HG03432 (cell line): ENCODE data around the gene ANKRD13C.

ENCODE experiments used
- ATAC-seq: cut with Tn5 transposase; IDR thresholded peaks from one replicate; pipeline ENCODE4 v1.9.1; 2021; ENCODE audit warnings: mild to moderate bottlenecking, moderate library complexity; ENCODE audit not compliant: unreplicated experiment

The ANKRD13C gene

GRCh38 chr1:70299472-70299871 lies 55.0 kb downstream of the ANKRD13C start:
- no peak for ATAC-seq

GRCh38 chr1:70295749-70296148 lies 58.8 kb downstream of the ANKRD13C start:
- no peak for ATAC-seq

GRCh38 chr1:70293186-70293843 lies 61.2 kb downstream of the ANKRD13C start:
- no peak for ATAC-seq

- ATAC-seq = no peak
Observed at GRCh38 chr1:70290218-70290617, 64.3 kb downstream of the ANKRD13C start.

- ATAC-seq = no peak
Observed at GRCh38 chr1:70288166-70288565, 66.4 kb downstream of the ANKRD13C start.

GRCh38 chr1:70286453-70286852 lies 68.1 kb downstream of the ANKRD13C start:
- no peak for ATAC-seq

GRCh38 chr1:70284366-70284765 lies 70.2 kb downstream of the ANKRD13C start:
- ATAC-seq = no peak

- no peak for ATAC-seq
Observed at GRCh38 chr1:70278710-70279109, 75.8 kb downstream of the ANKRD13C start.

GRCh38 chr1:70277875-70278274 lies 76.6 kb downstream of the ANKRD13C start:
- ATAC-seq = no peak

- no peak for ATAC-seq
Observed at GRCh38 chr1:70265946-70266345, 88.6 kb downstream of the ANKRD13C start.

- ATAC-seq = no peak
Observed at GRCh38 chr1:70264839-70265238, 89.7 kb downstream of the ANKRD13C start.

- no peak for ATAC-seq
Observed at GRCh38 chr1:70256664-70257063, 97.9 kb downstream of the ANKRD13C start.

- no peak for ATAC-seq
Observed at GRCh38 chr1:70248729-70249128, 105.8 kb downstream of the ANKRD13C start.

- no peak for ATAC-seq
Observed at GRCh38 chr1:70247768-70248167, 106.8 kb downstream of the ANKRD13C start.

GRCh38 chr1:70247122-70247521 lies 107.4 kb downstream of the ANKRD13C start:
- ATAC-seq = no peak

- no peak for ATAC-seq
Observed at GRCh38 chr1:70239940-70240339, 114.6 kb downstream of the ANKRD13C start.

GRCh38 chr1:70234733-70235132 lies 119.8 kb downstream of the ANKRD13C start:
- no peak for ATAC-seq

GRCh38 chr1:70231475-70231874 lies 123.0 kb downstream of the ANKRD13C start:
- ATAC-seq = no peak

GRCh38 chr1:70228670-70229069 lies 125.9 kb downstream of the ANKRD13C start:
- no peak for ATAC-seq

- peak; percentile 56 for ATAC-seq
Observed at GRCh38 chr1:70227439-70227838, 127.1 kb downstream of the ANKRD13C start.

GRCh38 chr1:70224954-70225353 lies 129.6 kb downstream of the ANKRD13C start:
- no peak for ATAC-seq

GRCh38 chr1:70222716-70223235 lies 131.7 kb downstream of the ANKRD13C start:
- ATAC-seq = no peak
